Measurements from ENCODE around the gene REC8. TPM values are rescaled to one million over a fixed set of nuclear protein-coding genes. Genes with fewer than 3 reads are reported as not detected.

The REC8 gene
- total RNA-seq, 1 experiment from 2014 or later, result 7.6 TPM

DNA sequence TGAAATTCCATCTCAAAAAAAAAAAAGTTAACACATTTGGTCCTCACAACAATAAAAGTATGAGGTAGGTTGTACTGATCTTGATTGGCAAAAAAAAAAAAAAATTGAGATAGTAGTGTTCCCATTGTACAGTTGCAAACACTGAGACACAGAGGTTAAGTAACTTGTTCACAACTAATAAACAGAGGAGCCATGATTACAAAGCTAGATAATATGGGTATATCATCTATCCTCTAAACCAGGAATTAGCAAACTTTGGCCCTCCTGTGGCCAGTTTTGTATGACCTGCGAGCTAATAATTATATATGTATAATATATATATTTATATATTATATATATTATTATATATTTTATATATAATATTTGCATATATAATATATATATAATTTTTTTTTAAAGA lies 38.1 kb upstream of the REC8 start:
- intact Hi-C loops (cut with micrococcal nuclease), result no loop called here
- ChIA-PET POLR2A (interaction anchor here (0.7 to 3.5 kb wide), 2 partner anchors 19 to 25 kb away, joined by 3 to 32 read pairs; partner anchors contain the start of genes DCAF11 and NRL), CTCF (interaction anchor here (1.0 to 1.3 kb wide), 2 partner anchors 19 to 76 kb away, joined by 3 read pairs; partner anchors contain the start of genes DCAF11 and NRL), RAD21 (ENCODE audit: low non-redundant PET in 1 of 2, low total read pairs in 2 of 2, uncharacterized antibody in 2 of 2, unreplicated experiment in 2 of 2) (no interaction called here)
- peaks cover 11 to 28% of the 10 kb centered on the region in 2 experiments; a peak in 3 of 4 replicates for H3K4me1 ChIP-seq (ENCODE audit: control insufficient read depth in 1 of 2, insufficient read depth in 2 of 2, low read length in 2 of 2)
- no TSS peak for BruUV-seq (replicated peaks)
- no peak overlapping the region for H2AFZ ChIP-seq (ENCODE audit: low read depth, low read length, poor library complexity, severe bottlenecking)
- no peak for ATAC-seq
- H3K9me3 ChIP-seq (ENCODE audit: control insufficient read depth in 1 of 2, insufficient read depth in 1 of 2, low read depth in 1 of 2, low read length in 2 of 2), result no peaks in the 10 kb centered on the region
- TF ChIP-seq POLR2AphosphoS5 (IDR thresholded peaks at IDR 0.05; ENCODE audit: low read depth, low read length) (no peak), SP1 (IDR thresholded peaks at IDR 0.05; ENCODE audit: low read depth) (no peak), YY1 (IDR thresholded peaks at IDR 0.05; ENCODE audit: extremely low read depth, insufficient replicate concordance, low read depth, low read length) (no peak), SIN3A (IDR thresholded peaks at IDR 0.05; ENCODE audit: low read depth) (no peak), ZBTB33 (IDR thresholded peaks at IDR 0.05; ENCODE audit: extremely low read depth, insufficient replicate concordance, low read length) (no peak), FOSL1 (IDR thresholded peaks at IDR 0.05; ENCODE audit: low read depth) (no peak), ZNF274 (IDR thresholded peaks at IDR 0.05; ENCODE audit: low read depth, low read length) (no peak), ELF1 (IDR thresholded peaks at IDR 0.05; ENCODE audit: borderline replicate concordance, low read depth) (no peak), CEBPB (IDR thresholded peaks at IDR 0.05; ENCODE audit: low read depth) (no peak), TCF7L2 (IDR thresholded peaks at IDR 0.05; ENCODE audit: borderline replicate concordance, extremely low read depth, insufficient read depth, insufficient read length) (no peak), CBX3 (IDR thresholded peaks at IDR 0.05; ENCODE audit: low read depth) (no peak), RAD21 (IDR thresholded peaks at IDR 0.05; ENCODE audit: low read depth) (no peak), JUND (IDR thresholded peaks at IDR 0.05) (no peak), EZH2phosphoT487 (IDR thresholded peaks at IDR 0.05; ENCODE audit: borderline replicate concordance) (no peak), ZFX (IDR thresholded peaks at IDR 0.05) (no peak), EZH2 (IDR thresholded peaks at IDR 0.05) (no peak), REST (IDR thresholded peaks at IDR 0.05; ENCODE audit: low read depth) (no peak)
- TF ChIP-seq, protein P1, sequence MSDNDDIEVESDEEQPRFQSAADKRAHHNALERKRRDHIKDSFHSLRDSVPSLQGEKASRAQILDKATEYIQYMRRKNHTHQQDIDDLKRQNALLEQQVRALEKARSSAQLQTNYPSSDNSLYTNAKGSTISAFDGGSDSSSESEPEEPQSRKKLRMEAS (IDR thresholded peaks at IDR 0.05), result no peak
- TF ChIP-seq, protein P2, sequence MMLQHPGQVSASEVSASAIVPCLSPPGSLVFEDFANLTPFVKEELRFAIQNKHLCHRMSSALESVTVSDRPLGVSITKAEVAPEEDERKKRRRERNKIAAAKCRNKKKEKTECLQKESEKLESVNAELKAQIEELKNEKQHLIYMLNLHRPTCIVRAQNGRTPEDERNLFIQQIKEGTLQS (IDR thresholded peaks at IDR 0.05), result no peak
- H3K9me2 ChIP-seq (ENCODE audit: insufficient read depth), result no peaks in the 10 kb centered on the region
- H3K4me2 ChIP-seq (ENCODE audit: low read length), result no peak overlapping the region
- no peak overlapping the region for H3K4me3 ChIP-seq (replicated peaks in 1 of 2; ENCODE audit: low read depth in 1 of 2, low read length in 2 of 2)
- H3K36me3 ChIP-seq (ENCODE audit: control insufficient read depth in 1 of 2, insufficient read depth in 2 of 2, low read length in 2 of 2), result peaks cover 11% of the 10 kb centered on the region in 2 experiments
- H3K79me2 ChIP-seq (ENCODE audit: insufficient read depth, low read length), result peaks cover 16% of the 10 kb centered on the region; the same call in 1 of the 2 replicates
- no peak for DNase-seq (ENCODE audit: low read depth, low spot score)
- no peak overlapping the region for H3K9ac ChIP-seq (ENCODE audit: low read length)
- H3K27me3 ChIP-seq (ENCODE audit: insufficient read depth, low read length), result no peaks in the 10 kb centered on the region
- H3K27ac ChIP-seq (ENCODE audit: low read depth, low read length), result no peak overlapping the region
- no peaks in the 10 kb centered on the region for H4K20me1 ChIP-seq (ENCODE audit: insufficient read depth)

Data from HCT116 (cell line).